Esophagus squamous epithelium (tissue), 4 donors: Measurements from ENCODE around the gene MAN2C1.

ENCODE experiments used
- CTCF ChIP-seq, 6 experiments: fragments of 450-650 bp in 4 of 6; fragments of 200-600 bp in 2 of 6; sonication (generic) in 2 of 6; IDR thresholded peaks; one replicate each; pipeline ENCODE4 v1.5.1; 2016 to 2019; ENCODE audit warnings: antibody characterized with exemption in 6 of 6, mild to moderate bottlenecking in 4 of 6, moderate library complexity in 4 of 6
- POLR2A ChIP-seq, 4 donors: fragments of 450-650 bp; IDR thresholded peaks; one replicate each; pipeline ENCODE4 v1.6.1; 2017; ENCODE audit warnings: antibody characterized with exemption in 4 of 4, mild to moderate bottlenecking in 4 of 4, moderate library complexity in 3 of 4

GRCh38 chr15:75397494-75397893 is 29.1 kb upstream of the MAN2C1 start:
- TF ChIP-seq CTCF (IDR thresholded peaks at IDR 0.05) (no peak), POLR2A (IDR thresholded peaks at IDR 0.05) (no peak)
